ENCODE results near the gene AURKAIP1. TPM values are rescaled to one million over a fixed set of nuclear protein-coding genes. Genes with fewer than 3 reads are reported as not detected.
A peak's percentile ranks its signal among the peaks of the same experiment; 100 is the strongest.

The AURKAIP1 gene
- total RNA-seq, 2 donors from 2014 or later, result 152 to 161 TPM

- no peak for DNase-seq (ENCODE audit: low spot score)
These were observed 25.8 kb upstream of the AURKAIP1 start for GRCh38 chr1:1400576-1401456.

GRCh38 chr1:1399872-1400575 is 25.0 kb upstream of the AURKAIP1 start:
- WGBS, result 6% methylated on average over 33 of the region's 34 CpGs
- peaks cover 0 to 6% of the 10 kb centered on the region in 2 donors for H3K36me3 ChIP-seq
- peak overlapping the region; percentile 65 to 79 for H3K27ac ChIP-seq
- intact Hi-C loops (cut with DNase I), result loop anchor here (1.0 kb wide), 1 partner anchor 25 kb away; the partner anchor contains the start of gene AURKAIP1
- peak overlapping the region; percentile 92 to 96 for H3K4me3 ChIP-seq
- TF ChIP-seq POLR2AphosphoS5 (IDR thresholded peaks at IDR 0.05) (no peak), CTCF (IDR thresholded peaks at IDR 0.05) (no peak), POLR2A (IDR thresholded peaks at IDR 0.05) (no peak)
- DNase-seq (ENCODE audit: low spot score), result no peak
- H3K9me3 ChIP-seq, result no peaks in the 10 kb centered on the region
- H3K4me1 ChIP-seq (replicated peaks), result peaks cover 15% of the 10 kb centered on the region
- H3K27me3 ChIP-seq (replicated peaks; ENCODE audit: insufficient read depth), result no peaks in the 10 kb centered on the region

More at GRCh38 chr1:1400576-1401456, 25.8 kb upstream of the AURKAIP1 start:
- 80% methylated on average over 22 of the region's 22 CpGs for WGBS
- H3K4me1 ChIP-seq (replicated peaks), result peaks cover 18% of the 10 kb centered on the region
- peaks cover 0 to 6% of the 10 kb centered on the region in 2 donors for H3K36me3 ChIP-seq
- H3K4me3 ChIP-seq, result peak overlapping the region; percentile 92 to 96
- no peaks in the 10 kb centered on the region for H3K27me3 ChIP-seq (replicated peaks; ENCODE audit: insufficient read depth)
- TF ChIP-seq POLR2AphosphoS5 (IDR thresholded peaks at IDR 0.05) (no peak), CTCF (IDR thresholded peaks at IDR 0.05) (no peak), POLR2A (IDR thresholded peaks at IDR 0.05) (no peak)
- intact Hi-C loops (cut with DNase I), result no loop called here
- no peak overlapping the region for H3K27ac ChIP-seq
- H3K9me3 ChIP-seq, result no peaks in the 10 kb centered on the region

GRCh38 chr1:1399187-1399871 is 24.3 kb upstream of the AURKAIP1 start, which contains the start of gene CCNL2:
CCNL2 (minus strand) TSS chr1:1399335; CDS start chr1:1399306, 29 bp downstream.
- no peaks in the 10 kb centered on the region for H3K9me3 ChIP-seq
- TF ChIP-seq CTCF (IDR thresholded peaks at IDR 0.05) (peak; percentile 59 to 94 (median 76)), POLR2A (IDR thresholded peaks at IDR 0.05) (peak; percentile 34), POLR2AphosphoS5 (IDR thresholded peaks at IDR 0.05) (peak; percentile 98)
- H3K27ac ChIP-seq, result peak within 1 kb of the TSS; percentile 73 to 79
- intact Hi-C loops (cut with DNase I), result loop anchor here (1.0 kb wide), 1 partner anchor 24 kb away; the partner anchor contains the start of gene AURKAIP1
- peak within 1 kb of the TSS; percentile 92 to 96 for H3K4me3 ChIP-seq
- peaks cover 0 to 6% of the 10 kb centered on the region in 2 donors for H3K36me3 ChIP-seq
- peak; percentile 97 for DNase-seq (ENCODE audit: low spot score)
- no peaks in the 10 kb centered on the region for H3K27me3 ChIP-seq (replicated peaks; ENCODE audit: insufficient read depth)
- peaks cover 15% of the 10 kb centered on the region for H3K4me1 ChIP-seq (replicated peaks)
- under 1% methylated on average over 58 of the region's 86 CpGs for WGBS

GRCh38 chr1:1398677-1399186 is 23.7 kb upstream of the AURKAIP1 start:
- Histone ChIP-seq H3K4me1 (replicated peaks) (peaks cover 15% of the 10 kb centered on the region), H3K9me3 (no peaks in the 10 kb centered on the region), H3K36me3 (peaks cover 2 to 6% of the 10 kb centered on the region in 2 donors), H3K27me3 (replicated peaks; ENCODE audit: insufficient read depth) (no peaks in the 10 kb centered on the region), H3K27ac (peak overlapping the region; percentile 73 to 79), H3K4me3 (peak overlapping the region; percentile 92 to 96)
- no peak for DNase-seq (ENCODE audit: low spot score)
- TF ChIP-seq POLR2A (IDR thresholded peaks at IDR 0.05) (no peak), CTCF (IDR thresholded peaks at IDR 0.05) (no peak), POLR2AphosphoS5 (IDR thresholded peaks at IDR 0.05) (no peak)
- intact Hi-C loops (cut with DNase I), result loop anchor here (1.0 kb wide), 1 partner anchor 23 kb away; the partner anchor contains the start of gene AURKAIP1
- WGBS, result 0% methylated on average over 17 of the region's 54 CpGs
